ENCODE results near the gene RASGRF2.

Gene RASGRF2

GRCh38 chr5:80956272-80956671, 3.9 kb upstream of the RASGRF2 start:
- no peak for DNase-seq

- peak; percentile 10 for DNase-seq
Observed at GRCh38 chr5:80957031-80957761, 3.0 kb upstream of the RASGRF2 start.

GRCh38 chr5:80958616-80959015, 1.5 kb upstream of the RASGRF2 start:
- DNase-seq = no peak

GRCh38 chr5:80959138-80959537, 1.0 kb upstream of the RASGRF2 start:
- DNase-seq = no peak

- DNase-seq = peak; percentile 29
Observed at GRCh38 chr5:80960531-80961375, 590 bp downstream of the RASGRF2 start.

- DNase-seq = peak; percentile 55
Observed at GRCh38 chr5:80961376-80962281, 1.5 kb downstream of the RASGRF2 start.

- DNase-seq = no peak
Observed at GRCh38 chr5:80962630-80963520, 2.7 kb downstream of the RASGRF2 start.

- no peak for DNase-seq
Observed at GRCh38 chr5:80963521-80963895, 3.3 kb downstream of the RASGRF2 start.

- peak; percentile 21 for DNase-seq
Observed at GRCh38 chr5:80963966-80964481, 3.9 kb downstream of the RASGRF2 start.

GRCh38 chr5:80964491-80964890, 4.3 kb downstream of the RASGRF2 start:
- DNase-seq = no peak

- no peak for DNase-seq
Observed at GRCh38 chr5:80964919-80965318, 4.8 kb downstream of the RASGRF2 start.

GRCh38 chr5:80967500-80968181, 7.5 kb downstream of the RASGRF2 start:
- peak; percentile 81 for DNase-seq

- DNase-seq = no peak
Observed at GRCh38 chr5:80973027-80973426, 12.9 kb downstream of the RASGRF2 start.

GRCh38 chr5:80975065-80975464, 14.9 kb downstream of the RASGRF2 start:
- DNase-seq = peak; percentile 26

GRCh38 chr5:80976985-80977384, 16.8 kb downstream of the RASGRF2 start:
- no peak for DNase-seq

GRCh38 chr5:80977764-80978163, 17.6 kb downstream of the RASGRF2 start:
- DNase-seq = no peak

- no peak for DNase-seq
Observed at GRCh38 chr5:80978772-80979317, 18.7 kb downstream of the RASGRF2 start.

GRCh38 chr5:80982093-80982492, 21.9 kb downstream of the RASGRF2 start:
- DNase-seq = no peak

- DNase-seq = no peak
Observed at GRCh38 chr5:80985600-80986228, 25.6 kb downstream of the RASGRF2 start.

- no peak for DNase-seq
Observed at GRCh38 chr5:80986382-80986781, 26.2 kb downstream of the RASGRF2 start.
